Stimulated activated CD4-positive, alpha-beta T cell treated with anti-CD3 and anti-CD28 coated beads, TNF-alpha, amount 100 ng/mL, for 1 hour (primary cell): ENCODE results near the gene CNIH4.
"Not testable (repeated sequence)": the region's sequence is repeated elsewhere in the genome, so short reads cannot be mapped to it uniquely, and the experiment has no call there.

Experiments used
- DNase-seq, 3 donors: peaks; one replicate each; pipeline ENCODE4 v3.0.0-alpha.2; 2020; ENCODE audit warnings: low read depth in 3 of 3, low spot score in 1 of 3

CNIH4 gene

GRCh38 chr1:224348137-224348536 lies 8.5 kb upstream of the CNIH4 start:
- no peak for DNase-seq

- not testable (repeated sequence) for DNase-seq
These were observed 7.0 kb upstream of the CNIH4 start for GRCh38 chr1:224349716-224350115.

- not testable (repeated sequence) for DNase-seq
These were observed 4.1 kb upstream of the CNIH4 start for GRCh38 chr1:224352436-224353085.

GRCh38 chr1:224353975-224354925 lies 2.4 kb upstream of the CNIH4 start:
- DNase-seq: no peak

- DNase-seq: no peak
These were observed 996 bp downstream of the CNIH4 start for GRCh38 chr1:224357626-224358124.

- DNase-seq: no peak
These were observed 1.6 kb downstream of the CNIH4 start for GRCh38 chr1:224358237-224358636.

- DNase-seq: no peak
These were observed 2.5 kb downstream of the CNIH4 start for GRCh38 chr1:224359207-224359606.

- no peak for DNase-seq
These were observed 11.7 kb downstream of the CNIH4 start for GRCh38 chr1:224368409-224368808.

GRCh38 chr1:224373008-224373590 lies 16.4 kb downstream of the CNIH4 start:
- no peak for DNase-seq

- DNase-seq: no peak
These were observed 18.4 kb downstream of the CNIH4 start for GRCh38 chr1:224375059-224375458.

GRCh38 chr1:224377676-224378006 lies 21.0 kb downstream of the CNIH4 start:
- DNase-seq: no peak

- DNase-seq: no peak
These were observed 22.4 kb downstream of the CNIH4 start for GRCh38 chr1:224378855-224379631.

- no peak for DNase-seq
These were observed 23.3 kb downstream of the CNIH4 start for GRCh38 chr1:224380003-224380402.

GRCh38 chr1:224381880-224382548 lies 25.3 kb downstream of the CNIH4 start:
- no peak for DNase-seq

GRCh38 chr1:224383218-224383617 lies 26.5 kb downstream of the CNIH4 start:
- DNase-seq: no peak

- DNase-seq: no peak
These were observed 30.7 kb downstream of the CNIH4 start for GRCh38 chr1:224387302-224387912.

- DNase-seq: no peak
These were observed 31.3 kb downstream of the CNIH4 start for GRCh38 chr1:224387943-224388342.

GRCh38 chr1:224390517-224390916 lies 33.8 kb downstream of the CNIH4 start:
- no peak for DNase-seq

GRCh38 chr1:224392411-224393249 lies 36.0 kb downstream of the CNIH4 start:
- no peak for DNase-seq
